ENCODE data around the gene ZNF814.
A peak's percentile ranks its signal among the peaks of the same experiment; 100 is the strongest.

ZNF814 gene

DNA sequence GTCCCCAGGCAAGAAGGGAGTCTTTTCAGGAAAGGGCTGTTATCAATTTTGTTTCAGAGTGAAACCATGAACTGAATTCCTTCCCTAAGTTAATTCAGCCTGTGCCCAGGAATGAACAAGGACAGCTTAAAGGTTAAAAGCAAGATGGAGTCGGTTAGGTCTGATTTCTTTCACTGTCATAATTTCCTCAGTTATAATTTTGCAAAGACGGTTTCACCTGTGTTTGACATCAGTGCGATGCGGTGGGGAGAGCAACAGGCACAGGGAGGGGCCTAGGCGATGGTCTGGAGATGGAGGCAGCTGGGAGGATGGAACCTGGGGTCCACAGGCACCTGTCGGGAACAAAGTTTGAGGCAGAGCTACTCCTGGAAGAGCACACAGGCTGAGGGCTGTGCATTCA lies 68.2 kb downstream of the ZNF814 start:
- no peak overlapping the region for H3K27ac ChIP-seq

DNA sequence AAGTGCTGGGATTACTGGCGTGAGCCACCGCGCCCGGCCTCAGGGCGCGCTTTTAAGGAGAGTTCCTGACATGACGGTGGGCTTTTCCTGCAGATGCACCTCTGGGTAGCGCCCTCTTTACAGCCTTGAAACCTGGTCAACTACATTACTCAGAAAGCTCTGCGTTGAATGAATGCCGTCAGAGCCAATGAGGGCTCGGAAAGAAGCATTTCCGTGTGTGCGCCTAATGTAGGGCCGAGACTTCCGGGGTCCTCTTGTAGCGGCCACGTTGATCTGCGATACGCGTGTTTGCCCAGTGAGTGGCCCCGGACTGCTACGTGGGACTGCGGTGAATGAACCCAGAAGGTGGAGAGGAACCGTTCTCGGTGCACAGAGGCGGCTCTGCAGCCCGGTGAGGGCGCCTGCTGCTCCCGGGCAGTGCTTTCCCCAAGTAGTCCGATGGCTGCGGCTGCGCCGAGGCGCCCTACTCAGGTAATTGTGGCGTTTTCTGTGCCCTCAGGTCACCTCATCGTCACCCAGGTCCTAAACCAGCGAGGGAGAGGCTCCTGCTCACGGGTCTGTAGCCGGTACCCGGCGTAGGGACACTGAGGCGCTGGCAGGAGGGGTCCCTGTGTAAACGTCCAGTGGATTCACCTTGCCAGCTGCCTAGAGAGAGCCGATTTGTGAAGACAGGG lies 69.2 kb downstream of the ZNF814 start:
- Histone ChIP-seq H3K27me3 (ENCODE audit: insufficient read depth, low read depth) (no peaks in the 10 kb centered on the region), H2AFZ (ENCODE audit: low read depth) (peak overlapping the region; percentile 89), H3K4me3 (IDR thresholded peaks at IDR 0.05; ENCODE audit: insufficient read depth, low read depth, low read length) (peak overlapping the region; percentile 36), H3K4me2 (peak overlapping the region; percentile 87), H4K20me1 (ENCODE audit: insufficient read depth) (no peaks in the 10 kb centered on the region), H3K4me1 (ENCODE audit: low read depth, poor library complexity, severe bottlenecking) (peaks cover 7% of the 10 kb centered on the region), H3K79me2 (ENCODE audit: insufficient read depth, low read depth) (peaks cover 54% of the 10 kb centered on the region), H3K27ac (peak overlapping the region; percentile 71), H3K36me3 (ENCODE audit: insufficient read depth) (no peaks in the 10 kb centered on the region), H3K9ac (peak overlapping the region; percentile 96)
- TF ChIP-seq, protein P1, sequence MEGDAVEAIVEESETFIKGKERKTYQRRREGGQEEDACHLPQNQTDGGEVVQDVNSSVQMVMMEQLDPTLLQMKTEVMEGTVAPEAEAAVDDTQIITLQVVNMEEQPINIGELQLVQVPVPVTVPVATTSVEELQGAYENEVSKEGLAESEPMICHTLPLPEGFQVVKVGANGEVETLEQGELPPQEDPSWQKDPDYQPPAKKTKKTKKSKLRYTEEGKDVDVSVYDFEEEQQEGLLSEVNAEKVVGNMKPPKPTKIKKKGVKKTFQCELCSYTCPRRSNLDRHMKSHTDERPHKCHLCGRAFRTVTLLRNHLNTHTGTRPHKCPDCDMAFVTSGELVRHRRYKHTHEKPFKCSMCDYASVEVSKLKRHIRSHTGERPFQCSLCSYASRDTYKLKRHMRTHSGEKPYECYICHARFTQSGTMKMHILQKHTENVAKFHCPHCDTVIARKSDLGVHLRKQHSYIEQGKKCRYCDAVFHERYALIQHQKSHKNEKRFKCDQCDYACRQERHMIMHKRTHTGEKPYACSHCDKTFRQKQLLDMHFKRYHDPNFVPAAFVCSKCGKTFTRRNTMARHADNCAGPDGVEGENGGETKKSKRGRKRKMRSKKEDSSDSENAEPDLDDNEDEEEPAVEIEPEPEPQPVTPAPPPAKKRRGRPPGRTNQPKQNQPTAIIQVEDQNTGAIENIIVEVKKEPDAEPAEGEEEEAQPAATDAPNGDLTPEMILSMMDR (conservative IDR thresholded peaks at IDR 0.05; ENCODE audit: low read depth, low read length) = no peak

More for the DNA sequence above, 68.2 kb downstream of the ZNF814 start:
- Histone ChIP-seq H3K27me3 (ENCODE audit: insufficient read depth, low read depth) (no peaks in the 10 kb centered on the region), H3K4me2 (peak overlapping the region; percentile 87), H3K4me3 (IDR thresholded peaks at IDR 0.05; ENCODE audit: insufficient read depth, low read depth, low read length) (no peak overlapping the region), H4K20me1 (ENCODE audit: insufficient read depth) (no peaks in the 10 kb centered on the region), H3K79me2 (ENCODE audit: insufficient read depth, low read depth) (peaks cover 62% of the 10 kb centered on the region), H3K36me3 (ENCODE audit: insufficient read depth) (no peaks in the 10 kb centered on the region; the same call in 1 of the 2 replicates), H3K4me1 (ENCODE audit: low read depth, poor library complexity, severe bottlenecking) (peaks cover 4% of the 10 kb centered on the region), H3K9ac (peak overlapping the region; percentile 96), H2AFZ (ENCODE audit: low read depth) (no peak overlapping the region; the same call in 1 of the 2 replicates)
- TF ChIP-seq, protein P1 (conservative IDR thresholded peaks at IDR 0.05; ENCODE audit: low read depth, low read length) = no peak

DNA sequence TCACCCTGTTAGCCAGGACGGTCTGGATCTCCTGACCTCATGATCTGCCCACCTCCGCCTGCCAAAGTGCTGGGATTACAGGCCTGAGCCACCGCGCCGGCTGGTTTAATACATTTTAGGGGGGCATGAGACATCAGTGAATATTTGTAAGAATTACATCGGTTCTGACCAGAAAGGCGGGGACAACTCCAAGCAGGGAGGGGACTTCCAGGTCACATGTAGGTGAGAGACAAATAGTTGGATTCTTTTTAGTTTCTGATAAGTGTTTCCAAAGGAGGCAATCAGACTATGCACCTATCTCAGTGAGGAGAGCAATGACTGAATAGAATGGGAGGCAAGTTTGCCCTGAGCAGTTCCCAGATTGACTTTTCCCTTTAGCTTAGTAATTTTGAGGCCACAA lies 70.5 kb downstream of the ZNF814 start:
- Histone ChIP-seq H4K20me1 (ENCODE audit: insufficient read depth) (no peaks in the 10 kb centered on the region), H3K79me2 (ENCODE audit: insufficient read depth, low read depth) (peaks cover 52% of the 10 kb centered on the region), H3K27me3 (ENCODE audit: insufficient read depth, low read depth) (no peaks in the 10 kb centered on the region), H2AFZ (ENCODE audit: low read depth) (no peak overlapping the region), H3K4me1 (ENCODE audit: low read depth, poor library complexity, severe bottlenecking) (peaks cover 14% of the 10 kb centered on the region), H3K4me3 (IDR thresholded peaks at IDR 0.05; ENCODE audit: insufficient read depth, low read depth, low read length) (no peak overlapping the region), H3K4me2 (peak overlapping the region; percentile 87; the same call in 1 of the 2 replicates), H3K9ac (no peak overlapping the region), H3K36me3 (ENCODE audit: insufficient read depth) (no peaks in the 10 kb centered on the region), H3K27ac (no peak overlapping the region)
- TF ChIP-seq, protein P1 (conservative IDR thresholded peaks at IDR 0.05; ENCODE audit: low read depth, low read length) = no peak

DNA sequence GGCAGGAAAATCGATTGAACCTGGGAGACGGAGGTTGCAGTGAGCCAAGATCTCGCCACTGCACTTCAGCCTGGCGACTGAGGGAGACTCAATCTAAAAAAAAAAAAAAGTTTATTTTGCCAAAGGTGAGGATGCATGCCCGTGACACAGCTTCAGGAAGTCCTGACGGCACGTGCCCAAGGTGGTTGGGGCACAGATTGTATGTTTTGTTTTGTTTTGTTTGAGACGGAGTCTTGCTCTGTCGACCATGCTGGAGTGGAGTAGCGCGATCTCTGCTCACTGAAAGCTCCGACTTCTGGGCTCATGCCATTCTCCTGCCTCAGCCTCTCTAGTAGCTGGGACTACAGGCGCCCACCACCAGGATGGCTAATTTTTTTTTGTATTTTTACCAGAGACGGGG lies 70.9 kb downstream of the ZNF814 start:
- no peak overlapping the region for H2AFZ ChIP-seq (ENCODE audit: low read depth)
- peaks cover 48% of the 10 kb centered on the region for H3K79me2 ChIP-seq (ENCODE audit: insufficient read depth, low read depth)
- H3K27me3 ChIP-seq (ENCODE audit: insufficient read depth, low read depth) = no peaks in the 10 kb centered on the region
- H3K27ac ChIP-seq = no peak overlapping the region
- peaks cover 17% of the 10 kb centered on the region for H3K4me1 ChIP-seq (ENCODE audit: low read depth, poor library complexity, severe bottlenecking)
- no peaks in the 10 kb centered on the region for H4K20me1 ChIP-seq (ENCODE audit: insufficient read depth)
- H3K9ac ChIP-seq = no peak overlapping the region
- TF ChIP-seq, protein P1 (conservative IDR thresholded peaks at IDR 0.05; ENCODE audit: low read depth, low read length) = no peak
- no peak overlapping the region for H3K4me3 ChIP-seq (IDR thresholded peaks at IDR 0.05; ENCODE audit: insufficient read depth, low read depth, low read length)
- no peak overlapping the region for H3K4me2 ChIP-seq
- H3K36me3 ChIP-seq (ENCODE audit: insufficient read depth) = no peaks in the 10 kb centered on the region

All from KMS-11 (cell line).